BE2C (cell line): ENCODE measurements around the gene UPK3A.
"Not testable (repeated sequence)": the region's sequence is repeated elsewhere in the genome, so short reads cannot be mapped to it uniquely, and the experiment has no call there.

ENCODE experiments used
- DNase-seq: peaks from one replicate; pipeline ENCODE4 v3.0.0-alpha.2; 2020
- H3K27me3 ChIP-seq: fragments of 250-450 bp; sonication (Bioruptor Pico); 2 replicates; pipeline ENCODE4 v1.5.1; 2020; ENCODE audit warnings: mild to moderate bottlenecking
- H3K36me3 ChIP-seq: fragments of 250-450 bp; sonication (Bioruptor Pico); 2 replicates; pipeline ENCODE4 v1.5.1; 2020; ENCODE audit warnings: mild to moderate bottlenecking
- H3K4me1 ChIP-seq: fragments of 250-450 bp; sonication (Bioruptor Pico); 2 replicates; pipeline ENCODE4 v1.5.1; 2020
- H3K4me3 ChIP-seq: 2 replicates; pipeline ENCODE4 v1.5.1; 2011; ENCODE audit warnings: low read depth, low read length
- H3K9me3 ChIP-seq: fragments of 250-450 bp; sonication (Bioruptor Pico); 2 replicates; pipeline ENCODE4 v1.5.1; 2020
- TF ChIP-seq, protein P1 (sequence below): IDR thresholded peaks from 2 replicates; pipeline ENCODE4 v1.5.1; 2012; ENCODE audit warnings: mild to moderate bottlenecking, low read depth, low read length

Gene UPK3A

DNA sequence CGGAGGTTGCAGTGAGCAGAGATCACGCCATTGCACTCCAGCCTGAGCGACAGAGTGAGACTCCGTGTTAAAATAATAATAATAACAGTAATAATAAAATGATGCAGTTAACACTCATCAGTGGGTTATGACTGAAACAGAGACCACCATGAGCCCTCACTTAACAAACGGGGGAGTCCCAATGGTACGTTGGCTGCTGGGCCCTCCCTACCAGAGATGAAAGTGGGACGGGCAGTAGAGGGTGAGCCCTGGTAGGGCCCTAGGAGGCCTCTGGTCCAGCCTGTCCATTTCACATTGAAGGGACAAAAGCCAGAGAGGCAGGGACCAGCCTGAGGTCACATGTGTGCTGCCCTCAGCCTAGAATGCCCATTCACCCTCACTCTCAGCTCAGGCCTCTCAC is 30.4 kb upstream of the UPK3A start:
- TF ChIP-seq, protein P1, sequence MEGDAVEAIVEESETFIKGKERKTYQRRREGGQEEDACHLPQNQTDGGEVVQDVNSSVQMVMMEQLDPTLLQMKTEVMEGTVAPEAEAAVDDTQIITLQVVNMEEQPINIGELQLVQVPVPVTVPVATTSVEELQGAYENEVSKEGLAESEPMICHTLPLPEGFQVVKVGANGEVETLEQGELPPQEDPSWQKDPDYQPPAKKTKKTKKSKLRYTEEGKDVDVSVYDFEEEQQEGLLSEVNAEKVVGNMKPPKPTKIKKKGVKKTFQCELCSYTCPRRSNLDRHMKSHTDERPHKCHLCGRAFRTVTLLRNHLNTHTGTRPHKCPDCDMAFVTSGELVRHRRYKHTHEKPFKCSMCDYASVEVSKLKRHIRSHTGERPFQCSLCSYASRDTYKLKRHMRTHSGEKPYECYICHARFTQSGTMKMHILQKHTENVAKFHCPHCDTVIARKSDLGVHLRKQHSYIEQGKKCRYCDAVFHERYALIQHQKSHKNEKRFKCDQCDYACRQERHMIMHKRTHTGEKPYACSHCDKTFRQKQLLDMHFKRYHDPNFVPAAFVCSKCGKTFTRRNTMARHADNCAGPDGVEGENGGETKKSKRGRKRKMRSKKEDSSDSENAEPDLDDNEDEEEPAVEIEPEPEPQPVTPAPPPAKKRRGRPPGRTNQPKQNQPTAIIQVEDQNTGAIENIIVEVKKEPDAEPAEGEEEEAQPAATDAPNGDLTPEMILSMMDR, result no peak
- Histone ChIP-seq H3K36me3 (no peaks in the 10 kb centered on the region), H3K9me3 (no peaks in the 10 kb centered on the region), H3K4me1 (peaks cover 4% of the 10 kb centered on the region; the same call in 1 of the 2 replicates), H3K27me3 (no peaks in the 10 kb centered on the region), H3K4me3 (no peak overlapping the region)
- no peak for DNase-seq

DNA sequence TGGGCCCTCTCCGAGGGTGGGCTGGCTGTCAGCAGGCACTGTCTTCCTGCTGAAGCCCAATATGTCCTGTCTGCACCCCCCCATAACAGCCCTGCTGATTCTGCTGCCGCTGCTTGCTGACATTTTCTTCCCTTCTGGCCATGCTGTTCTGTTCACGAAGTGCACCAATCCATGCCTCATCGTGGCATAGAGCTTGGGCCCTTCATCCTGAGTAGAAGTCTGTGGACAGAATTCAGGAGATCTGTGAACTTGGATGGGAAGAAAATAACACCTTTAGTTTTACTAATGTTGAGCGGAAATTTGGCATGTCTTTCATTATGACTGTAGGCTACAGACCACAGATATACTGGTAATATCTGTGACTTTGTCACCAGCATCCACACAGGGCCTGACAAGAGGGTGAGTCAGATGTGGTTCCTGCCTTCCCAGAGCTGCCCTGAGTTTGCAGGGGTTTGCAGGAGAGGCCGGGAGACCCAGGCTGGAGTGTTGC is 29.9 kb upstream of the UPK3A start:
- Histone ChIP-seq H3K4me1 (peaks cover 4% of the 10 kb centered on the region; the same call in 1 of the 2 replicates), H3K9me3 (no peaks in the 10 kb centered on the region), H3K36me3 (no peaks in the 10 kb centered on the region), H3K4me3 (no peak overlapping the region), H3K27me3 (no peaks in the 10 kb centered on the region)
- TF ChIP-seq, protein P1, result no peak
- DNase-seq, result no peak

DNA sequence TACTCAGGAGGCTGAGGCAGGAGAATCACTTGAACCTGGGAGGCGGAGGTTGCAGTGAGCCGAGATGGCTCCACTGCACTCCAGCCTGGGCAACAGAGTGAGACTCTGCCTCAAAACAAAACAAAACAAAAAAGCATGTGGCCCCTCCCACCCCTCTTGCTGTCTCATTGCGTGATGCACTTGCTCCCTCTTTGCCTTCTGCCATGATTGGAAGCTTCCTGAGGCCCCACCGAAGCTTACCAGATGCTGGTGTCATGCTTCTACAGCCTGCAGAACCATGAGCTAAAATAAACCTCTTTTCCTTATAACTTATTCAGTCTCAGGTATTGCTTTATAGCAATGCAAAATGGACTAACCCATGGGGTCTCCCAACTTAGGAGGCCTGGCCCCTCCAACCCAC is 26.8 kb upstream of the UPK3A start:
- not testable (repeated sequence) for DNase-seq, H3K27me3 ChIP-seq, H3K4me3 ChIP-seq, H3K36me3 ChIP-seq, H3K9me3 ChIP-seq
- H3K4me1 ChIP-seq, result peaks cover 12% of the 10 kb centered on the region

DNA sequence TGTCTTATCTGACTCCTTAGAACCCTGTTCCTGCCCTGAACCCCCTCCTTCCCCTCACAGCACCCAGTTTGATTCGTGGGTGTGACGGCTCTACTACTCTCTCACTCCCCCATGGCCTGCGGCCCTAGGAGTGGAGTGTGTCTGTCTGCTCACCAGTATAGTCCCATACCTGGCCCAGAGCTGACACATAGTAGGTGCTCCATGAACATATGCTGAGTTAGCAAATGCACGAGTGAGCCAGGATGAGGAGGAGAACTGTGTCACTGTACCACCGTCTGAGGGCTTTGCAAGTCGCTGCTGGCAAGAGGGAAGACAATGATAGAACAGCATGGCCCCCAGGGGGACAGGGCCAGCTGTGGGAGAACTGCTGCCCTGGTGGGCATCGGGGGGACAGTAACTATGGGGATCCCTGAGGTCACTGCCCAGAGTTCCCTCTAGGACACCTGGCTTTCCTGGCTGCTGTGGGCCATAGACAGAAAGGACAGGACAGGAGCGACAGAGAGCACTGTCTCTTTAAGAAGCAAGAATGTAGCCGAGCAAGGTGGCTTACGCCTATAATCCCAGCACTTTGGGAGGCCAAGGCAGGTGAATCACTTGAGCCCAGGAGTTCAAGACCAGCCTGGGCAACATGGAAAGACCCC is 24.9 kb upstream of the UPK3A start:
- TF ChIP-seq, protein P1, result no peak
- no peaks in the 10 kb centered on the region for H3K9me3 ChIP-seq
- H3K4me3 ChIP-seq, result no peak overlapping the region
- peaks cover 16% of the 10 kb centered on the region for H3K4me1 ChIP-seq
- H3K36me3 ChIP-seq, result no peaks in the 10 kb centered on the region
- no peaks in the 10 kb centered on the region for H3K27me3 ChIP-seq
- no peak for DNase-seq

DNA sequence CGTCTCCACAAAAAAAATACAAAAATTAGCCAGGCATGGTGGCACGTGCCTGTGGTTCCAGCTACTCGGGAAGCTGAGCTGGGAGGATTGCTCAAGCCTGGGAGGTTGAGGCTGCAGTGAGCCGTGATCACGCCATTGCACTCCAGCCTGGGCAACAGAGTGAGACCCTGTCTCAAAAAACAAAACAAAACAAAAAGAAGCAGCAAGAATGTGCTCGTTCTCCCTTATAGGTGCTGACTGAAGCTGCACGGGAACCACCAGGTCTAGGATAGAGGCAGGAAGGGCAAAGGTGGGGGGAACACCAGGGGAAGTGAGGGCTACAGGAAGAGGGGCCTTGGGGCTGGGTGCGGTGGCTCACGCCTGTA is 24.4 kb upstream of the UPK3A start:
- not testable (repeated sequence) for DNase-seq, H3K4me3 ChIP-seq, H3K9me3 ChIP-seq, H3K27me3 ChIP-seq, H3K36me3 ChIP-seq
- peaks cover 14% of the 10 kb centered on the region for H3K4me1 ChIP-seq

DNA sequence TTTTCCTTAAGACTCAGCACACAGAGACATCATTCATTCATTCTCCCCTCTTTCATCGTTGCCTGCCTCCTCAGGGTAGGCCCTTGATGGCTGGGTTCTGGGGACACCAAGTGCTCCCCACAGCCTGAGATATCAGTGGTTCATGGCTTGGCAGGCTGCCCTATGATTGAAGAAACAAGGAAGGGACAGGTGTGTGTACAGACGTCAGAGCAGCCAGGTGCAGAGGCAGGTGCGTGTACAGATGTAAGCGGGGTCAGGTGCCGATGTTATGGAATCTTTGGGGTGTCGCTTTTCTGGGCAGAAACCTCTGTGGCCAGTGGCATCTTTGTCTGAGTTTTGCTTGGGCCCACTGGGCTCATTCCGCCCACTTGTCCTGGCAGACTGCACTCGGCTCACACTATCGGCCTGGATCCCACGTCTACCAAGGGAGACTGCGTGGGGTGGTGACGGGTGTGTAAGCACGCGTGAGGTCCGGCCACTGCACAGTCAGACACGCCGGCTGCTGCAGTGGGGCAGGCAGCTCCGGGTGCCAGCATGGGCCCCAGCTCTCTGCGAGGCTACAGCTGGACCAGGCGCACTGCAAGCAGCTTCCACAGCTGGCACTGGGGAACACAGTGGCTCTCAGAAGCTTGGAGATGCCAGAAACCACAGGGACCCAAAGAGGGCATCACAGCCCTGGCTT is 23.2 kb upstream of the UPK3A start:
- DNase-seq, result no peak
- H3K36me3 ChIP-seq, result no peaks in the 10 kb centered on the region
- peaks cover 14% of the 10 kb centered on the region for H3K4me1 ChIP-seq
- H3K27me3 ChIP-seq, result no peaks in the 10 kb centered on the region
- no peaks in the 10 kb centered on the region for H3K9me3 ChIP-seq
- H3K4me3 ChIP-seq, result no peak overlapping the region
- TF ChIP-seq, protein P1, result no peak

DNA sequence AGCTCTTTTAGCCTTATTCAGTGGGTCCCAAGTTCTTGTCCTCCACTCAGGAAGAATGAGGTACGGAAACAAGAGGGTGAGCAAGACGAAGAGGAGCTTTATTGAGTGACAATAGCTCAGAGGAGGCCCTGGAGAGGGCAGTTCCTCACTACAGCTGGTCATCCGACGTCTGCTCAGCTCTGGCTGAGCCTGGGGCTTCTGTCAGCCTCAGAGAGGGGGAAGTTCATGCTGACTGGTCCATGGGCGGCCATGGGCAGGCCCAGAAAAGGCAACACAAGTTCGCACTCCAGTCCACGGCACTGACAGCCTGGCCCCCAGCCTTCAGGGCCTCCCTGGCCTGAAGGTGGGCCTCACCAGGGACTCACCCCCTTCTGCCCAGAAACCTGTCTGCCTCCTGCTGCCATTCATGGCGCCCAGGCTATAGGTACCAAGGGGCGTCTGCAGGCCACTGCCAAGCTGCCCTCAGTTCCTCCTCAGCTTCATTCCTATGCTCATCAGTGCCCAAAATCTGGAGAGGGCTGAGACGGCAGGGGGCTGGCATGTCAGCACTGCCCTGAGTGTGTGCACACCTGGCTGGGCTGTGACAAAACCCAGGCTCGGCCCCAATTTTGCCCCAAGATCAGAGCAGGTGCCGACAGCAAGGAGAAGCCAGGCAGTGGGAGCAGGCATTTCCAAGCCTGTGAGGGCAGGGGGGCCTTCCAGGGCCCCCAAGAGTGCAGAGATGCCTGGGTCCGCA is 22.4 kb upstream of the UPK3A start:
- Histone ChIP-seq H3K36me3 (no peaks in the 10 kb centered on the region), H3K27me3 (no peaks in the 10 kb centered on the region), H3K9me3 (no peaks in the 10 kb centered on the region), H3K4me1 (peaks cover 14% of the 10 kb centered on the region), H3K4me3 (no peak overlapping the region)
- no peak for DNase-seq
- TF ChIP-seq, protein P1, result no peak
